Skin epidermis (tissue), 12 donors: ENCODE data around the gene LTA4H.
A peak's percentile ranks its signal among the peaks of the same experiment; 100 is the strongest.

Experiments used
- H3K27ac ChIP-seq, 21 experiments: fragments of 200-600 bp; sonication (generic) in 11 of 21; one replicate each; pipeline ENCODE4 v1.5.0; 2020; ENCODE audit warnings: mild to moderate bottlenecking in 3 of 21, inconsistent platforms in 2 of 21, moderate library complexity in 2 of 21
- H3K4me3 ChIP-seq, 7 experiments: fragments of 200-600 bp; sonication (generic) in 2 of 7; one replicate each; pipeline ENCODE4 v1.5.0; 2020; ENCODE audit warnings: inconsistent platforms in 2 of 7, mild to moderate bottlenecking in 2 of 7, moderate library complexity in 1 of 7

LTA4H gene

DNA sequence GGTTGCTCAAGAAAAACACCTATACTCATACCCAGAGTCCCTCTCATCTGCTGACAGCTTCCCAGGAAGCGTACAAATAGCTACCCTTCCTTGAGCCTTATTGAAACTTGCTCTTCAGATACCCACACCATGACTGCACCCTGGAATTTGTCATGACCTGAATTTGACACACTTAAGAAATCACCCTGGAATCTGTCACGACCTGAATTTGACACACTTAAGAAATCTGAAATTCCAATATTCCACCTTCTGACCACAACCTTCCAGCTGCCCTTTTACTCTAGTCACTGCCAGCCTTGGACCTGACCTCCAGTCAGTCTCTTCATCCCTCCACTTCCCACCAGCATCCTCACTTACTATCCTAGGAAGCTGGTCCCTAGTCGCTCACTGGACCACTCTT, 38.1 kb downstream of the LTA4H start:
- peak overlapping the region in 1 of 21 experiments; percentile 65 for H3K27ac ChIP-seq
- H3K4me3 ChIP-seq = no peak overlapping the region

DNA sequence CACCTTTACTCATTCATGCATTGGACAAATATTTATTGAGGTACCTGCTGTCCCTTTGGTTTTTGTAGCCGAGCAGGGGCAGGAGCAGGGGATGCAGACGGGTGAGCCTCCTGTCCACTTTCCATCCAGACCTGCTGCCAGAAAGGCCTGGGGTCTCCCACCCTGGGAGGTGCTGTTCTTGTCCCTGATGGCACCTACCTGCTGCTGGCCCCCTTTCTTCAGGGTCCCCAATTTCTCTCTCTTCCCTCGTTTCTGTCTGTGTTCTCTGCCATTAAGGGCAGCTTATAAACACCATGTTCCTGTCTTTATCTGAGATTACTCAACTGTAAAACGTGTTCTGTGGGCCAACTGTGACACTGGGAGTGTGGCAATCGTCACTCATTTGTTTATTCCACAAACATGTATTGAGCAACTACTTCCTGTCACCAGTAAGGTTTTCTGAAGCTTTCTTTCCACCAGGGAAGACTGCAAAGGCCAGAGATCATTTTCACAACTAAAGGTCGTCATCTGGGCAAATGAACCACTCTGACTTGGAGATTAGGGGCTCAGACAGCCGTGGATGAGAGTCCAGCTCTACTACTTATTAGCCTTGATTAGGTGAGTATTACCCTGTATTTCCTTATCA, 39.2 kb downstream of the LTA4H start, which contains the start of gene HAL:
TSS of gene HAL (minus strand) at position 311 of the 625 bp plus-strand sequence. CDS start 434 bp downstream, outside the sequence.
- Histone ChIP-seq H3K27ac (peak within 1 kb of the TSS in 6 of 21 experiments; percentile 1 to 65 (median 50)), H3K4me3 (no peak within 1 kb of the TSS)

GRCh38 chr12:95995238-95996031, 40.0 kb downstream of the LTA4H start:
- H3K4me3 ChIP-seq = no peak overlapping the region
- H3K27ac ChIP-seq = peak overlapping the region in 4 of 21 experiments; percentile 32 to 65 (median 62)

DNA sequence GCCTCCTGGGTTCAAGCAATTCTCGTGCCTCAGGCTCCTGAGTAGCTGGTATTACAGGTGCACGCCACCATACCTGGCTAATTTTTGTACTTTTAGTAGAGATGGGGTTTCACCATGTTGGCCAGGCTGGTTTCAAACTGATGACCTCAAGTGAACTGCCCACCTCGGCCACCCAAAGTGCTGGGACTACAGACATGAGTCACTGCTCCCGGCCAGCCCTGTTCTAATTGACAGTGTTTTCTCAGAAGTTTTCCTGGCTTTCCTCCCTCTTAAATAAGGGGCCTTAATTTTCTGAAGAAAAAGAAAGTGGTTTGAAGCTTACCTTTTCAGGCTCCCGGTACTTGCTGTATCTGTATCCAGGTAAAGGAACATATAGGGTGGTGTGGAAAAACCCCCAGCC, 40.9 kb downstream of the LTA4H start:
- Histone ChIP-seq H3K4me3 (no peak overlapping the region), H3K27ac (no peak overlapping the region)

DNA sequence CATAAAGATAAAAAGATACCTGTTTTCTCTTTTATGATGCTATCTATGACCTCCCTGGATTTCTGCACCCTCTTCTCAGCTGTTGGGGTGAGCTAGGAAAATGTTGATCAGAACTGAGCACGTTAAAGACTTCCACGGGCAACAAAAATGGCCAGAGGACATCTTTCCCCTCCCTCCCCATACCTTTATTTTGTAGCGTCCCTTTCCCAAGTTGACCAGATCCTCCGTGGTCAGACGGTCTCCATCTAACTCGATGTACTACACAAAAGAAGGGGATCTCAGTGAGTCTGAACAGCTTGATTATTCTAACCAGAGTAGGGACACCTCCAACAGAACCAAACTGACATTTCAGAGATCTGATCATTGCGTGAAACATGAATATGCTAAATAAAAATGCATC, 41.5 kb downstream of the LTA4H start:
- no peak overlapping the region for H3K27ac ChIP-seq
- no peak overlapping the region for H3K4me3 ChIP-seq

DNA sequence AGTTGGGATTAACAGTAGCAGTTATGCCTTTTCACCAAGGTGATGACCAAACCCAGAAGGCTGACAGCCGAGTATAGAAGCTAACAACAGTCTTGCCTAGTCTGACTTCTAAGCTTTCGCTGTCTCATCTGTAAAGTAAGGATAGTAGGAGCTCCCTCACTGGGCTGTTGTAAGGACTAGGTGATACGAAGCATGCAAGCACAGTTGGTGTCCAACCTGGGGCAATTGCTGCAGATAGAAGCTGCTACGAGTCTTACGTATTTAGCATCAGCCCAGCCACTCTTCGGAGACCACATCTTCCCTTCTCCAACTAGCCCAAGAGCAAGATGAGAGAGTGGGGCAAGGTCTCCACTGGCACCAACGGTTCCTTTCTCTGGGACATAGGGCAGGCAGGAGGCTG, 45.3 kb downstream of the LTA4H start:
- H3K27ac ChIP-seq = no peak overlapping the region
- H3K4me3 ChIP-seq = no peak overlapping the region

- no peak overlapping the region for H3K27ac ChIP-seq
- H3K4me3 ChIP-seq = no peak overlapping the region
These were observed 45.8 kb downstream of the LTA4H start for GRCh38 chr12:95989504-95990123.

GRCh38 chr12:95988506-95989275, 46.7 kb downstream of the LTA4H start:
- H3K27ac ChIP-seq = no peak overlapping the region
- H3K4me3 ChIP-seq = no peak overlapping the region

DNA sequence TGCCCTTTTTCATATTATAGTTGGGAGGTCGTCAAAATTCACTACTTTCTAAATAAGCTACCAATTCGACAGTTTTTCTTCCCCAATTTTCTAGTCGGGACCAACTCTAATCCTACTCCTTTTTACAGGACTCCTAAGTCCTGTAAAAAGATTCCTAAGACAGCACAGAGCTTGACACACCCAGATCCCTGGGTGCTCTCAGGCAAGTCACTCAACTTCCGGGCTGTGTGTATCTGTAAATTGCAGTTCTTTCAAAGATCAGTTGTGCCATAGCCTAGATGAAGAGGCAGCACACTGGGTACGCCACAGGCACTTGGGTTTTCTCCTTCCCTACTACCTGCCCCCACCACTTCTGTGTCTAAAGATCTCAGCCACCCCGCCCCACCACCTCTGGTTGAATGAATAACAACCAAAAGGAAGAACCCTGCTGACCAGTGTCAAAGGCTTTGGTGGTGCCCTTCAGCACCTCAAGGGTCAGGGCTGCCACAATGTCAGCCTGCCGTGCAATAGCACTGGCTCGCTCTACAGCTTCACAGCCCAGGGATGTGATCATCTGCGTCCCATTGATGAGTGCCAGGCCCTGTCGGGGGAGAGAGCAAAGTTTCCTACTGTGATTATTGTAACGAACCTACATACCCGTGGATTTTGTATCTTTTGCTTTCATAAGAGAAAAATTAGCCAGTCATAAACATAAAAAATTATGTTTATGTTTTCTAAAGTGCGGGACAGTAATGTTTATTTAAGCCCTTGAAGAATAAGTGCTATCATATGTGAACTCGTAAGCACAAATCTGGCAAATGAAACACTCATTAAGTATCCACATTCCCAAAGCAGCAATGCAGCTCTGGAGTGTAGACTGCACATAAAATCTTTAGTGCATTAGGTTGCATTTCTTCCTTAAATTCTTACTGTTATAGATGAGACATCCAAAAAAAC, 48.5 kb downstream of the LTA4H start:
- H3K27ac ChIP-seq = no peak overlapping the region

GRCh38 chr12:95984682-95985081, 50.7 kb downstream of the LTA4H start:
- H3K4me3 ChIP-seq = no peak overlapping the region
- no peak overlapping the region for H3K27ac ChIP-seq

More for the DNA sequence above, 48.5 kb downstream of the LTA4H start:
- H3K4me3 ChIP-seq = no peak overlapping the region

DNA sequence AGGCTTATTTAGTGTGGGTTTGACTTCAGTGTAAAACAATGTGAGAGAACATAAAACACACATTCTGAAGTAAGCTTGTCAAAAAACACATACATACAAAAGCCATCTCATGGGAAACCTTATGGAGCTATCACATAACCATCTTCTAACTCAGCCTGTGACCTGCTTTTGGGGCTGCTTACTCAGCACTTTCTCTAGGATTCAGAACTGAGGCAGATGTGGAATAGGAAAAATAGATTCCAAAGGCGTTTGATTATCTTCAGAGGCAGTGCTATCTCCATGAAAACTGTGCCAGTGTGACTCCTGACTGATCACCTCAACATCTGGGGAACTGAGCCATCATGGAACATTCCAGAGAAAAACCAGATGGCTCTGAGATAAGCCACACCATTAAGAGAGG, 52.8 kb downstream of the LTA4H start:
- H3K4me3 ChIP-seq = no peak overlapping the region
- H3K27ac ChIP-seq = no peak overlapping the region

DNA sequence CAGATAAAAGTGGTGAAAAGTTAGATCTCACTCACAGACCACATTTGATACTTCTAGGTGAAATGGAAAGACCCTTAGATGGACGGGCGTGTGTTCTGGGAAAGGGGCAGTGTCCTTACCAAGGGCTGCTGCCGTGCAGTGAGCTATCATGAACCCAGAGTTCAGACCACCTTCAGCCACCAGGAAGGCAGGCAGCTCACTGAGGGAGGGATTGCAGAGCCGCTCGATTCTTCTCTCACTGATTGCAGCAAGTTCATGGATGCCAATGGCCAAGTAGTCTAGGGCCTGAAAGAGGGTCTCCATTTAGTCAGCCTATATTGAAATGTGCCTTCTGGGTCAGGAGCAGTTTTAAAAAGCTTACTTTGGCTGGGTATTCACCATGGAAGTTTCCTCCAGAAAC, 55.0 kb downstream of the LTA4H start:
- Histone ChIP-seq H3K4me3 (no peak overlapping the region), H3K27ac (no peak overlapping the region)

DNA sequence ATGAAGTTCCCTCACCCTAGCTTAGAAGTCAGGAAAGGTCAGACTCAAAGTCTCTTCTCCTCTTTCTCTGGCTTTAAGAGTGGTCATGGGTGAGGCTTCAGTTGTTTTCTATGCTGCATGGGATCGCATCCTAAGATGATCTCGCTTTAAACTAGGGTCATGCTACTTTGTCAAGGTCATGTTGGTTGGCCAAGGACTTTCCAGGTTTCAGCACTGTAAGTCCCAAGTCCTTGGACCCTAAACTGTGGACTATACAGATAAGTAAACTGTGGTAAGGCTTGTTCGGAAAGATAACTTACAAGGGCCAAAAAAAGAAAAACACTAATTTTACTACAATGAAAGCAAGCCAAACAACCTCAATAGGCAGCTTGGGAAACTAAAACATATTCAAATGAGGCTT, 56.6 kb downstream of the LTA4H start:
- no peak overlapping the region for H3K27ac ChIP-seq
- H3K4me3 ChIP-seq = no peak overlapping the region

DNA sequence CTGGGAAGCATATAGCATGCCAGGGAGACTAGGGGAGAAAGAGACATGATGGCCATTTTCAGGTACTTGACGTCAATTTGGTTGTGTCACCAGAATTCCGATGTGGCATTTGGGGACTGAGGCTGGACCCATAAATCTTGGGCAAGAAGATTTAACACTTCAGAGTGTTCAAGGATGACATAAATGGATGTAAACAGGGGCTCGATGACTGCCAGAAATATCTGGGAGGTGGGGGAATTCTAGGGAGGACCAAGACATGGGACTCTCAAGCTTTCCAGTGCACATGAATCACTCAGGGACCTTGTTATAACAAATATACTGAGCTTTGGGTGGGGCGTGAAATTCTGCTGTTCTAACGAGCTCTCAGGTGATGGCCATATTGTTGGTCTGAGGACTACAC, 57.0 kb downstream of the LTA4H start:
- no peak overlapping the region for H3K27ac ChIP-seq
- H3K4me3 ChIP-seq = no peak overlapping the region

GRCh38 chr12:95977764-95978305, 57.6 kb downstream of the LTA4H start:
- Histone ChIP-seq H3K27ac (no peak overlapping the region), H3K4me3 (no peak overlapping the region)

DNA sequence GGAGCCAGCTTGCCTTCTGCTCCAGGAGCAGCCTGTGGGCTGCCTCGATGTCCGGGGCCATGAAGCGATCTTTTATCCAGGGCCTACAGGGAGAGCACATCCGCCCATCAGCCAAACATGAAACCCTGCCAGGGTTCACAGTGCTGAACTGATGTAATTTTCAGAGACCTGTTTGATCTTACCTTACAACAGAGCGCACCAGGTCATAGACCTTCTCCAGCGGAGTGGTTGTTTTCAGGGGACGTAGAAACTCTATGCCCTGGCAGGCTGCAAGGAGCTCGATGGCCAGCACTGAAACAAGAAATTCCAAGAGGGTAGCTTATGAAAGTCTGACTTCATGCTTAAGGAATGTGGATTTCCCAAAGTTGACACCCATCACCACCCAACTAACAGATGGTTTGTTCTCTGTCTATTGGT, 59.0 kb downstream of the LTA4H start:
- H3K27ac ChIP-seq = no peak overlapping the region
- no peak overlapping the region for H3K4me3 ChIP-seq

GRCh38 chr12:95975491-95975890, 59.9 kb downstream of the LTA4H start:
- no peak overlapping the region for H3K4me3 ChIP-seq
- H3K27ac ChIP-seq = no peak overlapping the region

GRCh38 chr12:95974358-95974757, 61.0 kb downstream of the LTA4H start:
- Histone ChIP-seq H3K4me3 (no peak overlapping the region), H3K27ac (no peak overlapping the region)
